Measurements from ENCODE around the gene SNX2. TPM values are rescaled to one million over a fixed set of nuclear protein-coding genes. Genes with fewer than 3 reads are reported as not detected.

SNX2 gene
- total RNA-seq, 1 donor from 2014 or later: 38.3 TPM

GRCh38 chr5:122870219-122870856 lies 95.5 kb downstream of the SNX2 start:
- no peak for TF ChIP-seq CTCF (IDR thresholded peaks at IDR 0.05)
- TF ChIP-seq POLR2A (IDR thresholded peaks at IDR 0.05): no peak
- TF ChIP-seq POLR2AphosphoS5 (IDR thresholded peaks at IDR 0.05; ENCODE audit: insufficient read depth in 1 of 2, low read depth in 1 of 2): no peak

GRCh38 chr5:122871661-122872060 lies 96.8 kb downstream of the SNX2 start:
- H3K27me3 ChIP-seq: no peaks in the 10 kb centered on the region
- no peak overlapping the region for H3K4me3 ChIP-seq
- H3K27ac ChIP-seq: no peak overlapping the region
- intact Hi-C loops (cut with DNase I): no loop called here
- no peak for DNase-seq (ENCODE audit: extremely low spot score in 2 of 2)
- H3K9me3 ChIP-seq: no peaks in the 10 kb centered on the region
- TF ChIP-seq POLR2A (IDR thresholded peaks at IDR 0.05) (no peak), POLR2AphosphoS5 (IDR thresholded peaks at IDR 0.05; ENCODE audit: insufficient read depth in 1 of 2, low read depth in 1 of 2) (no peak), CTCF (IDR thresholded peaks at IDR 0.05) (no peak)
- H3K4me1 ChIP-seq: peaks cover 13% of the 10 kb centered on the region
- no peaks in the 10 kb centered on the region for H3K36me3 ChIP-seq

More at GRCh38 chr5:122870219-122870856, 95.5 kb downstream of the SNX2 start:
- Histone ChIP-seq H3K4me1 (peaks cover 13% of the 10 kb centered on the region), H3K36me3 (no peaks in the 10 kb centered on the region), H3K4me3 (no peak overlapping the region), H3K27me3 (no peaks in the 10 kb centered on the region), H3K27ac (no peak overlapping the region), H3K9me3 (no peaks in the 10 kb centered on the region)
- no peak for DNase-seq (ENCODE audit: extremely low spot score in 2 of 2)
- intact Hi-C loops (cut with DNase I): no loop called here

- peaks cover 13% of the 10 kb centered on the region for H3K4me1 ChIP-seq
- H3K36me3 ChIP-seq: no peaks in the 10 kb centered on the region
- H3K27ac ChIP-seq: no peak overlapping the region
These were observed 99.4 kb downstream of the SNX2 start for GRCh38 chr5:122874179-122874875.

GRCh38 chr5:122877518-122877917 lies 102.6 kb downstream of the SNX2 start:
- no peaks in the 10 kb centered on the region for H3K36me3 ChIP-seq
- no peak for DNase-seq (ENCODE audit: extremely low spot score in 2 of 2)
- H3K27me3 ChIP-seq: no peaks in the 10 kb centered on the region
- no peak overlapping the region for H3K4me3 ChIP-seq
- H3K27ac ChIP-seq: no peak overlapping the region
- intact Hi-C loops (cut with DNase I): no loop called here
- H3K9me3 ChIP-seq: no peaks in the 10 kb centered on the region
- H3K4me1 ChIP-seq: peaks cover 7% of the 10 kb centered on the region
- TF ChIP-seq CTCF (IDR thresholded peaks at IDR 0.05) (no peak), POLR2AphosphoS5 (IDR thresholded peaks at IDR 0.05; ENCODE audit: insufficient read depth in 1 of 2, low read depth in 1 of 2) (no peak), POLR2A (IDR thresholded peaks at IDR 0.05) (no peak)

More at GRCh38 chr5:122874179-122874875, 99.4 kb downstream of the SNX2 start:
- Histone ChIP-seq H3K9me3 (no peaks in the 10 kb centered on the region), H3K4me3 (no peak overlapping the region), H3K27me3 (no peaks in the 10 kb centered on the region)
- DNase-seq (ENCODE audit: extremely low spot score in 2 of 2): no peak
- intact Hi-C loops (cut with DNase I): no loop called here
- TF ChIP-seq CTCF (IDR thresholded peaks at IDR 0.05) (no peak), POLR2A (IDR thresholded peaks at IDR 0.05) (no peak), POLR2AphosphoS5 (IDR thresholded peaks at IDR 0.05; ENCODE audit: insufficient read depth in 1 of 2, low read depth in 1 of 2) (no peak)

GRCh38 chr5:122879076-122879475 lies 104.2 kb downstream of the SNX2 start:
- Histone ChIP-seq H3K4me3 (no peak overlapping the region), H3K27ac (no peak overlapping the region), H3K4me1 (peaks cover 6% of the 10 kb centered on the region), H3K36me3 (no peaks in the 10 kb centered on the region), H3K27me3 (no peaks in the 10 kb centered on the region), H3K9me3 (no peaks in the 10 kb centered on the region)
- intact Hi-C loops (cut with DNase I): no loop called here
- no peak for DNase-seq (ENCODE audit: extremely low spot score in 2 of 2)
- TF ChIP-seq POLR2AphosphoS5 (IDR thresholded peaks at IDR 0.05; ENCODE audit: insufficient read depth in 1 of 2, low read depth in 1 of 2): no peak
- no peak for TF ChIP-seq CTCF (IDR thresholded peaks at IDR 0.05)
- no peak for TF ChIP-seq POLR2A (IDR thresholded peaks at IDR 0.05)

All from vagina (tissue), 2 donors.